IMR-90 (cell line): Measurements from ENCODE around the gene MYO3B. TPM values are rescaled to one million over a fixed set of nuclear protein-coding genes. Genes with fewer than 3 reads are reported as not detected.
"Not testable (repeated sequence)": the region's sequence is repeated elsewhere in the genome, so short reads cannot be mapped to it uniquely, and the experiment has no call there.

Experiments
- ATAC-seq: fragments of 200-7000 bp; cut with Tn5 transposase; 2 replicates; pipeline ENCODE4 v1.9.1; 2020; ENCODE audit warnings: low read depth, mild to moderate bottlenecking, moderate library complexity
- BruUV-seq: library from RNA; stranded (reverse); fragments of 400-500 nt; replicated peaks from 2 replicates; lab custom pipeline; 2021; lab: Mats Ljungman, UMichigan
- CTCF ChIA-PET: fragments of 300-600 bp; formaldehyde crosslinking; extraction: SDS; loops from one replicate; lab custom pipeline; 2021; ENCODE audit warnings: antibody characterized with exemption; lab: Yijun Ruan, JAX
- POLR2A ChIA-PET: fragments of 300-600 bp; sonication (Branson Sonifier 250); formaldehyde crosslinking; loops from one replicate; lab custom pipeline; 2022; ENCODE audit warnings: antibody characterized with exemption; ENCODE audit not compliant: unreplicated experiment; lab: Charles Lee
- DNase-seq: peaks from one replicate; pipeline ENCODE4 v3.0.0; 2013
- H2AFZ ChIP-seq: replicated peaks from 2 replicates; pipeline ENCODE3; 2013; ENCODE audit warnings: low read length, mild to moderate bottlenecking; ENCODE audit not compliant: poor library complexity
- H2AK5ac ChIP-seq: 2 replicates; pipeline ENCODE4 v1.6.1; 2013; ENCODE audit warnings: low read depth, low read length, inconsistent platforms
- H2AK9ac ChIP-seq: replicated peaks from 2 replicates; pipeline ENCODE3; 2013; ENCODE audit warnings: mild to moderate bottlenecking, low read depth, low read length, moderate library complexity; ENCODE audit not compliant: poor library complexity
- H2BK120ac ChIP-seq: 2 replicates; pipeline ENCODE4 v1.6.1; 2013; ENCODE audit warnings: low read depth, low read length, inconsistent platforms
- H2BK15ac ChIP-seq: 3 replicates; pipeline ENCODE4 v1.6.1; 2013; ENCODE audit warnings: low read depth, low read length, inconsistent platforms
- H2BK20ac ChIP-seq: 2 replicates; pipeline ENCODE4 v1.6.1; 2013; ENCODE audit warnings: low read depth, mild to moderate bottlenecking, inconsistent platforms, low read length, moderate library complexity
- H2BK5ac ChIP-seq: 2 replicates; pipeline ENCODE4 v1.6.1; 2013; ENCODE audit warnings: mild to moderate bottlenecking, low read depth, low read length, inconsistent platforms; ENCODE audit not compliant: poor library complexity, severe bottlenecking
- H3K14ac ChIP-seq: replicated peaks from 2 replicates; pipeline ENCODE4 v1.6.1; 2013; ENCODE audit warnings: low read depth, low read length, inconsistent platforms
- H3K18ac ChIP-seq: 2 replicates; pipeline ENCODE4 v1.6.1; 2013; ENCODE audit warnings: low read depth, low read length, control low read depth
- H3K23ac ChIP-seq: 2 replicates; pipeline ENCODE4 v1.6.1; 2013; ENCODE audit warnings: low read depth, low read length, inconsistent platforms
- H3K27ac ChIP-seq: 2 replicates; pipeline ENCODE4 v1.5.1; 2013; ENCODE audit warnings: mild to moderate bottlenecking, control low read depth, low read length; ENCODE audit not compliant: insufficient read depth
- H3K27me3 ChIP-seq: 2 replicates; pipeline ENCODE4 v1.6.1; 2013; ENCODE audit warnings: low read length; ENCODE audit not compliant: control insufficient read depth, insufficient read depth
- H3K36me3 ChIP-seq: 2 replicates; pipeline ENCODE4 v1.6.1; 2013; ENCODE audit warnings: low read length, mixed read lengths; ENCODE audit not compliant: control insufficient read depth, insufficient read depth
- H3K4ac ChIP-seq: 2 replicates; pipeline ENCODE4 v1.6.1; 2013; ENCODE audit warnings: low read depth, low read length, inconsistent platforms
- H3K4me1 ChIP-seq: 2 replicates; pipeline ENCODE4 v1.6.1; 2013; ENCODE audit warnings: low read length, mixed read lengths; ENCODE audit not compliant: control insufficient read depth, insufficient read depth
- H3K4me2 ChIP-seq: 2 replicates; pipeline ENCODE4 v1.6.1; 2013; ENCODE audit warnings: low read depth, mild to moderate bottlenecking, control low read depth, low read length, moderate library complexity
- H3K4me3 ChIP-seq: 2 replicates; pipeline ENCODE4 v1.5.1; 2013; ENCODE audit warnings: low read depth, mild to moderate bottlenecking, control low read depth, low read length, moderate library complexity; ENCODE audit not compliant: insufficient read depth
- H3K56ac ChIP-seq: 2 replicates; pipeline ENCODE4 v1.6.1; 2013; ENCODE audit warnings: low read length, inconsistent platforms; ENCODE audit not compliant: insufficient read depth; ENCODE audit errors: extremely low read depth
- H3K79me1 ChIP-seq, 2 experiments: 2 replicates each; pipeline ENCODE4 v1.6.1; 2013; ENCODE audit warnings: low read length in 2 of 2, inconsistent platforms in 1 of 2, low read depth in 1 of 2
- H3K9ac ChIP-seq: 2 replicates; pipeline ENCODE4 v1.6.1; 2013; ENCODE audit warnings: low read depth, low read length, control low read depth
- H3K9me1 ChIP-seq: 2 replicates; pipeline ENCODE4 v1.6.1; 2013; ENCODE audit warnings: low read length, inconsistent platforms; ENCODE audit not compliant: insufficient read depth
- H3K9me3 ChIP-seq: 2 replicates; pipeline ENCODE4 v1.6.1; 2013; ENCODE audit warnings: low read length; ENCODE audit not compliant: control insufficient read depth, insufficient read depth
- H4K20me1 ChIP-seq: 2 replicates; pipeline ENCODE4 v1.6.1; 2013; ENCODE audit warnings: low read length, inconsistent platforms; ENCODE audit not compliant: insufficient read depth
- H4K5ac ChIP-seq: 2 replicates; pipeline ENCODE4 v1.6.1; 2013; ENCODE audit warnings: mild to moderate bottlenecking, low read depth, low read length, control low read depth
- H4K8ac ChIP-seq, 2 experiments: 2 replicates each; pipeline ENCODE4 v1.6.1; 2013; ENCODE audit warnings: low read depth in 2 of 2, low read length in 2 of 2, control low read depth in 1 of 2, inconsistent platforms in 1 of 2
- H4K91ac ChIP-seq: 2 replicates; pipeline ENCODE4 v1.6.1; 2013; ENCODE audit warnings: low read depth, low read length, inconsistent platforms; ENCODE audit not compliant: insufficient read depth
- WGBS, 2 experiments: methylation state at CpG; one replicate each; pipeline versions ENCODE4 v1.1.5 to v1.1.7; 2013; ENCODE audit warnings: missing lambda C conversion rate in 2 of 2; ENCODE audit not compliant: insufficient read length in 1 of 2; ENCODE audit errors: extremely low coverage in 2 of 2; 5-methylcytosine and 5-hydroxymethylcytosine counted together
- dilution Hi-C: fragments of 300-500 bp; cut with HindIII; formaldehyde crosslinking; loops from one replicate; pipeline ENCODE4 v1.14.3; 2018; ENCODE audit warnings: low sequenced_read_pairs; ENCODE audit not compliant: unreplicated experiment
- in situ Hi-C: fragments of 300-500 bp; cut with MboI; formaldehyde crosslinking; loops from 3 replicates; pipeline ENCODE4 v1.14.3; 2019; ENCODE audit warnings: low sequenced_read_pairs, inconsistent platforms, mixed read lengths
- intact Hi-C: fragments of 100-400 bp; cut with micrococcal nuclease; formaldehyde crosslinking; loops from 2 replicates; pipeline ENCODE4 v1.10.0; 2022
- polyA plus RNA-seq, 3 experiments: library from polyadenylated mRNA; depleted of rRNA; stranded (reverse); fragments of >200 nt; gene quantifications; 2 replicates each; pipeline ENCODE4 v1.2.3, GENCODE V29; 2012; ENCODE audit warnings: low replicate concordance in 1 of 3
- total RNA-seq: library from RNA; depleted of rRNA; stranded (reverse); fragments of >200 nt; gene quantifications from 2 replicates; pipeline ENCODE4 v1.2.3, GENCODE V29; 2012

Gene MYO3B
- total and polyA plus RNA-seq, 2 of the 4 experiments (the other 2 are of a cell fraction): 0.02 TPM; not detected in 1

DNA sequence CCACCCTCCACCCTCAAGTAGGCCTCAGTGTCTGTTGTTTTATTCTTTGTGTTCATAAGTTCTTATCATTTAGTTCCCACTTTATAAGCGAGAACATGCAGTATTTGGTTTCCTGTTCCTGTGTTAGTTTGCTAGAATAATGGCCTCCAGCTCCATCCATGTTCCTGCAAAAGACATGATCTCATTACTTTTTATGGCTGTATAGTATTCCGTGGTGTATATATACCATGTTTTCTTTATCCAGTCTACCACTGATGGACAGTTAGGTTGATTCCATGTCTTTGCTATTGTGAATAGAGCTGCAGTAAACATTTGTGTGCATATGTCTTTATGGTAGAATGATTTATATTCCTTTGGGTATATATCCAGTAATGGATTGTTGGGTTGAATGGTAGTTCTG is 101.7 kb downstream of the MYO3B start:
- intact Hi-C loops, H3K79me1 ChIP-seq, H4K5ac ChIP-seq, H4K91ac ChIP-seq, BruUV-seq, in situ Hi-C loops, H3K27me3 ChIP-seq, ATAC-seq, H3K56ac ChIP-seq, H2BK120ac ChIP-seq, H3K23ac ChIP-seq, H3K9me3 ChIP-seq, DNase-seq, H3K4me1 ChIP-seq, H4K8ac ChIP-seq, H2BK5ac ChIP-seq, H3K27ac ChIP-seq, H3K4me3 ChIP-seq, H2AK9ac ChIP-seq, H3K4me2 ChIP-seq, H2BK20ac ChIP-seq, H3K18ac ChIP-seq, H2AFZ ChIP-seq, H2AK5ac ChIP-seq, H3K14ac ChIP-seq, dilution Hi-C loops, POLR2A ChIA-PET, H2BK15ac ChIP-seq, H3K9me1 ChIP-seq, H3K4ac ChIP-seq, H4K20me1 ChIP-seq, H3K36me3 ChIP-seq, H3K9ac ChIP-seq: not testable (repeated sequence)
- CTCF ChIA-PET: interaction anchor here (0.6 kb wide), 1 partner anchor 9 kb away, joined by 5 read pairs; no protein-coding TSS in a partner anchor
- no CpG with 5 or more reads among the region's 2 CpGs for WGBS, 2 experiments
